Neuronal stem cell (in vitro differentiated cells): ENCODE data around the gene ADCY10.

Experiments
- DNase-seq: peaks from one replicate; pipeline ENCODE4 v3.0.0-alpha.2; 2013; ENCODE audit warnings: low spot score
- H2AFZ ChIP-seq: one replicate; pipeline ENCODE4 v1.6.1; 2013; ENCODE audit warnings: mild to moderate bottlenecking, low read length, inconsistent platforms
- H2AK5ac ChIP-seq: 2 replicates; pipeline ENCODE4 v1.6.1; 2013; ENCODE audit warnings: low read depth, mild to moderate bottlenecking, inconsistent platforms, low read length, moderate library complexity, mixed read lengths
- H2BK120ac ChIP-seq: 2 replicates; pipeline ENCODE4 v1.6.1; 2013; ENCODE audit warnings: low read depth, mild to moderate bottlenecking, inconsistent platforms, low read length, moderate library complexity, mixed read lengths
- H2BK12ac ChIP-seq: one replicate; pipeline ENCODE4 v1.6.1; 2013; ENCODE audit warnings: low read length, inconsistent platforms
- H2BK15ac ChIP-seq: 2 replicates; pipeline ENCODE4 v1.6.1; 2013; ENCODE audit warnings: mild to moderate bottlenecking, low read length, inconsistent platforms, mixed read lengths
- H2BK5ac ChIP-seq: one replicate; pipeline ENCODE4 v1.6.1; 2013; ENCODE audit warnings: inconsistent platforms, mild to moderate bottlenecking, low read length, moderate library complexity
- H3K14ac ChIP-seq: one replicate; pipeline ENCODE4 v1.6.1; 2013; ENCODE audit warnings: low read length, inconsistent platforms
- H3K18ac ChIP-seq: 2 replicates; pipeline ENCODE4 v1.6.1; 2013; ENCODE audit warnings: low read length, inconsistent platforms
- H3K23ac ChIP-seq: 2 replicates; pipeline ENCODE4 v1.6.1; 2013; ENCODE audit warnings: low read depth, mild to moderate bottlenecking, mixed read lengths, low read length, inconsistent platforms; ENCODE audit not compliant: poor library complexity
- H3K27ac ChIP-seq: replicated peaks from 3 replicates; pipeline ENCODE4 v1.5.1; 2013; ENCODE audit warnings: low read length, inconsistent platforms
- H3K27me3 ChIP-seq, 3 experiments: 2 replicates each; pipeline ENCODE4 v1.6.1; 2013; ENCODE audit warnings: low read length in 3 of 3, mild to moderate bottlenecking in 2 of 3, inconsistent platforms in 1 of 3, low read depth in 1 of 3, mixed read lengths in 1 of 3, moderate library complexity in 1 of 3; ENCODE audit not compliant: control insufficient read depth in 3 of 3, insufficient read depth in 3 of 3
- H3K36me3 ChIP-seq, 2 donors: replicated peaks in 1 of 2; 2 replicates each; pipeline ENCODE4 v1.6.1; 2013; ENCODE audit warnings: low read length in 2 of 2; ENCODE audit not compliant: control insufficient read depth in 2 of 2, insufficient read depth in 2 of 2
- H3K4ac ChIP-seq: 2 replicates; pipeline ENCODE4 v1.6.1; 2013; ENCODE audit warnings: inconsistent platforms, mild to moderate bottlenecking, low read length, moderate library complexity
- H3K4me1 ChIP-seq, 2 donors: 1 replicate in 1 of 2; 2 replicates in 1 of 2; pipeline ENCODE4 v1.6.1; 2013; ENCODE audit warnings: low read length in 2 of 2, low read depth in 1 of 2; ENCODE audit not compliant: control insufficient read depth in 2 of 2, insufficient read depth in 1 of 2
- H3K4me2 ChIP-seq: one replicate; pipeline ENCODE4 v1.6.1; 2013; ENCODE audit warnings: mild to moderate bottlenecking, low read length, inconsistent platforms; ENCODE audit not compliant: insufficient read depth, poor library complexity, severe bottlenecking
- H3K4me3 ChIP-seq, 2 donors: 2 replicates each; pipeline ENCODE4 v1.5.1; 2013; ENCODE audit warnings: low read length in 2 of 2, mild to moderate bottlenecking in 2 of 2, inconsistent platforms in 1 of 2, moderate library complexity in 1 of 2
- H3K79me1 ChIP-seq: one replicate; pipeline ENCODE4 v1.6.1; 2013; ENCODE audit warnings: low read depth, mild to moderate bottlenecking, inconsistent platforms, low read length, moderate library complexity
- H3K9ac ChIP-seq: one replicate; pipeline ENCODE4 v1.6.1; 2013; ENCODE audit warnings: mild to moderate bottlenecking, low read depth, low read length, inconsistent platforms; ENCODE audit not compliant: poor library complexity
- H3K9me3 ChIP-seq, 2 donors: replicated peaks in 1 of 2; 2 replicates each; pipeline versions ENCODE3 to v1.6.1; 2013; ENCODE audit warnings: low read length in 2 of 2, mild to moderate bottlenecking in 2 of 2, inconsistent platforms in 1 of 2, low read depth in 1 of 2, mixed read lengths in 1 of 2, moderate library complexity in 1 of 2; ENCODE audit not compliant: control insufficient read depth in 2 of 2, insufficient read depth in 1 of 2
- H4K8ac ChIP-seq: one replicate; pipeline ENCODE4 v1.6.1; 2013; ENCODE audit warnings: low read depth, mild to moderate bottlenecking, inconsistent platforms, low read length, moderate library complexity
- H4K91ac ChIP-seq: one replicate; pipeline ENCODE4 v1.6.1; 2013; ENCODE audit warnings: low read length, low read depth, mild to moderate bottlenecking, inconsistent platforms; ENCODE audit not compliant: poor library complexity
- WGBS, 2 donors: extraction: QIAGEN DNeasy Blood & Tissue Kit; methylation state at CpG; one replicate each; pipeline ENCODE4 v1.1.7; 2013; ENCODE audit warnings: missing lambda C conversion rate in 2 of 2, mixed read lengths in 1 of 2; ENCODE audit not compliant: insufficient read length in 2 of 2, insufficient replicate concordance in 1 of 2; ENCODE audit errors: extremely low coverage in 2 of 2; 5-methylcytosine and 5-hydroxymethylcytosine counted together

ADCY10 gene

DNA sequence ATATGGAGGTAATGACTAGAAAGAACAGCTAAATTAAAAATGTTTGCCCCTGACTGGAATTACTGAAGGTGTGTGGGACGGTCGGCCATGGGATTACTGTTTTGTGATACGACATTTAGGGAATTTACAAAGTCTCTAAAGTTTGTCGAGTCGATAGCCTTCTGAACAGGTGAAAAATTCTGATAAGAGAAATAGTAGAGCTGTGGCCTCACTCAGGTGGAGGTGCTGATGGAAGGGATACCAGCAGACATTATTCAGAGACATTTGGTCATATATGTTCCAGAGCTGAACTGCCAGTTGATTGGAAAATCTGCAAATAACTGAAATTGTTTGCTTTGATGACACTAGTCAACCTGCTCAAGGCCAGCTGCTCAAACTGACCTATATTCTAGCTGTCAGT, 71.1 kb downstream of the ADCY10 start:
- H3K27ac ChIP-seq, result no peak overlapping the region
- no peak overlapping the region for H3K4me2 ChIP-seq
- no peak for DNase-seq
- no peak overlapping the region for H3K14ac ChIP-seq
- H3K27me3 ChIP-seq, result peaks cover 0 to 15% (median 0%) of the 10 kb centered on the region in 3 experiments
- H4K91ac ChIP-seq, result no peak overlapping the region
- H3K4me3 ChIP-seq, result no peak overlapping the region
- WGBS, 2 donors, result no CpG with 5 or more reads among the region's 5 CpGs
- H2BK12ac ChIP-seq, result no peak overlapping the region
- H2BK5ac ChIP-seq, result no peak overlapping the region
- H4K8ac ChIP-seq, result no peak overlapping the region
- no peak overlapping the region for H3K9ac ChIP-seq
- no peak overlapping the region for H3K23ac ChIP-seq
- no peaks in the 10 kb centered on the region for H3K36me3 ChIP-seq
- no peak overlapping the region for H2AK5ac ChIP-seq
- H3K4me1 ChIP-seq, result no peaks in the 10 kb centered on the region
- H3K9me3 ChIP-seq, result no peaks in the 10 kb centered on the region
- H3K18ac ChIP-seq, result no peak overlapping the region
- no peak overlapping the region for H3K4ac ChIP-seq
- no peak overlapping the region for H2AFZ ChIP-seq
- no peak overlapping the region for H2BK15ac ChIP-seq
- H2BK120ac ChIP-seq, result no peak overlapping the region
- no peaks in the 10 kb centered on the region for H3K79me1 ChIP-seq

DNA sequence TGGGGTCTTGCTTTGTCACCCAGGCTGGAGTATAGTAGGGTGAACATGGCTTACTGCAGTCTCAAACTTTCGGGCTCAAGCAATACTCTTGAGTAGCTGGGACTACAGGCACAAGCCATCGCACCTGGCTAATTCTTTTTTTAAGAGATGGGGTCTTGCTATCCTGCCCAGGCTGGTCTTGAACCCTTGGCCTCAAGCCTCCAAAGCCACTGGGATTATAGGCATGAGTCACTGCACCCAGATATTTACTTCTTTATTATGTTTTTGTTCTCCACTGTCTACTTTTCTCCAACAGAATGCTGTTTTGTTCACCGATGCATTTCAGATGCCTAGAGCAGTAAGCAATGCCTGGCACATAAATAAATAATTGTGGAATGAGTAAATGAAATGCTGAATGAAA, 72.4 kb downstream of the ADCY10 start:
- no peak overlapping the region for H3K27ac ChIP-seq
- no peaks in the 10 kb centered on the region for H3K36me3 ChIP-seq
- H4K91ac ChIP-seq, result no peak overlapping the region
- no peaks in the 10 kb centered on the region for H3K9me3 ChIP-seq
- no peak overlapping the region for H3K9ac ChIP-seq
- H3K27me3 ChIP-seq, result peaks cover 0 to 15% (median 0%) of the 10 kb centered on the region in 3 experiments
- H3K4me2 ChIP-seq, result no peak overlapping the region
- H2AK5ac ChIP-seq, result no peak overlapping the region
- no peak overlapping the region for H3K23ac ChIP-seq
- no peak overlapping the region for H2AFZ ChIP-seq
- DNase-seq, result no peak
- no peak overlapping the region for H4K8ac ChIP-seq
- H3K79me1 ChIP-seq, result no peaks in the 10 kb centered on the region
- no peaks in the 10 kb centered on the region for H3K4me1 ChIP-seq
- no peak overlapping the region for H3K18ac ChIP-seq
- no peak overlapping the region for H3K14ac ChIP-seq
- H3K4me3 ChIP-seq, result no peak overlapping the region
- no peak overlapping the region for H2BK15ac ChIP-seq
- WGBS, 2 donors, result no CpG with 5 or more reads among the region's 3 CpGs
- H2BK5ac ChIP-seq, result no peak overlapping the region
- H2BK12ac ChIP-seq, result no peak overlapping the region
- no peak overlapping the region for H3K4ac ChIP-seq
- no peak overlapping the region for H2BK120ac ChIP-seq

DNA sequence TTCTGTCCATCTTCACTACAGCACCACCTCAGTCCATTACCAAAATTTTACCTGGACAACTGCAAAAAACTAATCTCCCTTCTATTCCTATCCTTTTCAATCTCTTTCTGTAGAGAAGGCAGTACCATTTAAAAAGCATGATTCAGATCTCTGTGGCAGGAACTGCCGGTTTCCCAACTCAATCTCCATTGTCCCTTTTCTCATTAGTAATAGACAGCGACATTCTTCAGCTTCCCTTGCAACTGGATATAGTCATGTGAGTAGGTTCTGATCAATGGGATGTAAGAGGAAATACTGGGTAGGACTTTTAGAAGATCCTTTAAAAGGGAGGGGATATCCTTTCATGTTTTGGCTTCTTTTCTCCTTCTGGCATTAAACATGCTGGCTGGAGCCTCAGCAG, 74.9 kb downstream of the ADCY10 start:
- no peak overlapping the region for H3K27ac ChIP-seq
- H4K91ac ChIP-seq, result no peak overlapping the region
- no peak overlapping the region for H4K8ac ChIP-seq
- no peak overlapping the region for H2BK12ac ChIP-seq
- H3K79me1 ChIP-seq, result no peaks in the 10 kb centered on the region
- H3K14ac ChIP-seq, result no peak overlapping the region
- H3K23ac ChIP-seq, result no peak overlapping the region
- H3K9me3 ChIP-seq, result no peaks in the 10 kb centered on the region
- H3K4me2 ChIP-seq, result no peak overlapping the region
- no peak overlapping the region for H2BK5ac ChIP-seq
- no peak for DNase-seq
- H2BK15ac ChIP-seq, result no peak overlapping the region
- no peaks in the 10 kb centered on the region for H3K36me3 ChIP-seq
- no peak overlapping the region for H3K4ac ChIP-seq
- no peak overlapping the region for H3K18ac ChIP-seq
- H3K4me3 ChIP-seq, result no peak overlapping the region
- no peak overlapping the region for H3K9ac ChIP-seq
- no peak overlapping the region for H2AK5ac ChIP-seq
- WGBS, 2 donors, result no CpG with 5 or more reads among the region's 2 CpGs
- H3K4me1 ChIP-seq, result no peaks in the 10 kb centered on the region
- H2AFZ ChIP-seq, result no peak overlapping the region
- H2BK120ac ChIP-seq, result no peak overlapping the region
- H3K27me3 ChIP-seq, result peaks cover 0 to 6% (median 0%) of the 10 kb centered on the region in 3 experiments

DNA sequence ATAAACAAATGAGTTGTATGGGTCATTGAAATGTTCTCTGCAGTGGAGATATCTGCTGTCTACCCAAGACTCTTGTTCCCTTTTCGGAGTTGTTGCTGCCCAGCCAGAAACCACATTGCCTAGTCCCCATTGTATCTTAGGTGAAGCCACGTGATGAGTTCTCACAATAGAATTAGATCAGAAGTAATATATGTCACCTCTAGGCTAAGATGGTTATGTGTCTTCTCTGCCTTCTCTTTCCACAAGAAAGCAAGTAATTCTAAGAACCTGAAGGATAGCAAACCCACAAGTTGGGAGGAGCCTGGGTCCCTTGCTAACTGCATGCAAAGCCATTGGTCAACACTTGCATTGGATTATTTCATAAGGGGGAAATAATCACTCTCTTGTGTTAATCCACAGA, 76.6 kb downstream of the ADCY10 start:
- no peak overlapping the region for H3K27ac ChIP-seq
- no peak overlapping the region for H3K4ac ChIP-seq
- H3K79me1 ChIP-seq, result no peaks in the 10 kb centered on the region
- H2BK120ac ChIP-seq, result no peak overlapping the region
- no peak overlapping the region for H3K23ac ChIP-seq
- H2BK5ac ChIP-seq, result no peak overlapping the region
- H2AFZ ChIP-seq, result no peak overlapping the region
- DNase-seq, result no peak
- H3K27me3 ChIP-seq, result peaks cover 0 to 6% (median 0%) of the 10 kb centered on the region in 3 experiments
- no peak overlapping the region for H3K4me3 ChIP-seq
- no peaks in the 10 kb centered on the region for H3K4me1 ChIP-seq
- H3K14ac ChIP-seq, result no peak overlapping the region
- no peaks in the 10 kb centered on the region for H3K36me3 ChIP-seq
- no CpG with 5 or more reads among the region's 2 CpGs for WGBS, 2 donors
- H3K18ac ChIP-seq, result no peak overlapping the region
- H3K9ac ChIP-seq, result no peak overlapping the region
- no peak overlapping the region for H3K4me2 ChIP-seq
- no peaks in the 10 kb centered on the region for H3K9me3 ChIP-seq
- no peak overlapping the region for H2BK15ac ChIP-seq
- no peak overlapping the region for H4K91ac ChIP-seq
- H2AK5ac ChIP-seq, result no peak overlapping the region
- H4K8ac ChIP-seq, result no peak overlapping the region
- no peak overlapping the region for H2BK12ac ChIP-seq
